ENCODE data around the gene LAMA1. TPM values are rescaled to one million over a fixed set of nuclear protein-coding genes. Genes with fewer than 3 reads are reported as not detected.

LAMA1 gene
- 1 to 10 TPM in 1 of 4 donors, under 1 TPM in 3; 0.17 to 1.7 (median 0.61) TPM for total RNA-seq

GRCh38 chr18:7117390-7118355 lies at the start of gene LAMA1:
LAMA1 (minus strand) TSS chr18:7117797; CDS start chr18:7117720, 77 bp downstream.
- DNase-seq (ENCODE audit: low spot score in 2 of 2), result peak in 1 of 2 donors; percentile 85
- intact Hi-C loops (cut with DNase I; ENCODE audit: low total_unique reads), result no loop called here
- 4 to 6% methylated on average over 21 to 44 of the region's 95 CpGs for WGBS, 2 donors

GRCh38 chr18:7165846-7166393 lies 48.3 kb upstream of the LAMA1 start:
- WGBS, 2 donors, result 92 to 93% methylated on average over 11 of the region's 11 CpGs
- H3K4me3 ChIP-seq (ENCODE audit: low read depth, poor library complexity, severe bottlenecking), result no peak overlapping the region
- intact Hi-C loops (cut with DNase I; ENCODE audit: low total_unique reads), result no loop called here
- TF ChIP-seq POLR2A (IDR thresholded peaks at IDR 0.05) (no peak), CTCF (IDR thresholded peaks at IDR 0.05) (no peak)
- no peak for DNase-seq (ENCODE audit: low spot score in 2 of 2)

More at GRCh38 chr18:7117390-7118355, at the start of gene LAMA1:
- TF ChIP-seq CTCF (IDR thresholded peaks at IDR 0.05), result no peak
- no peak for TF ChIP-seq POLR2A (IDR thresholded peaks at IDR 0.05)
- H3K4me3 ChIP-seq (ENCODE audit: low read depth, poor library complexity, severe bottlenecking), result peak within 1 kb of the TSS; percentile 12

GRCh38 chr18:7164323-7165004 lies 46.9 kb upstream of the LAMA1 start:
- TF ChIP-seq CTCF (IDR thresholded peaks at IDR 0.05) (no peak), POLR2A (IDR thresholded peaks at IDR 0.05) (no peak)
- intact Hi-C loops (cut with DNase I; ENCODE audit: low total_unique reads), result no loop called here
- no peak overlapping the region for H3K4me3 ChIP-seq (ENCODE audit: low read depth, poor library complexity, severe bottlenecking)
- WGBS, 2 donors, result 16 to 26% methylated on average over 8 of the region's 8 CpGs
- no peak for DNase-seq (ENCODE audit: low spot score in 2 of 2)

GRCh38 chr18:7158216-7158615 lies 40.6 kb upstream of the LAMA1 start:
- H3K4me3 ChIP-seq (ENCODE audit: low read depth, poor library complexity, severe bottlenecking), result no peak overlapping the region
- WGBS, 2 donors, result 85 to 86% methylated on average over 10 of the region's 10 CpGs
- intact Hi-C loops (cut with DNase I; ENCODE audit: low total_unique reads), result loop anchor here (5.0 kb wide), 1 partner anchor 1291 kb away; no protein-coding TSS in a partner anchor
- DNase-seq (ENCODE audit: low spot score in 2 of 2), result peak in 1 of 2 donors; percentile 62
- TF ChIP-seq POLR2A (IDR thresholded peaks at IDR 0.05) (no peak), CTCF (IDR thresholded peaks at IDR 0.05) (no peak)

GRCh38 chr18:7157760-7158159 lies 40.2 kb upstream of the LAMA1 start:
- TF ChIP-seq POLR2A (IDR thresholded peaks at IDR 0.05) (no peak), CTCF (IDR thresholded peaks at IDR 0.05) (no peak)
- intact Hi-C loops (cut with DNase I; ENCODE audit: low total_unique reads), result loop anchor here (5.0 kb wide), 1 partner anchor 1290 kb away; no protein-coding TSS in a partner anchor
- DNase-seq (ENCODE audit: low spot score in 2 of 2), result no peak
- H3K4me3 ChIP-seq (ENCODE audit: low read depth, poor library complexity, severe bottlenecking), result no peak overlapping the region
- WGBS, 2 donors, result 85 to 88% methylated on average over 3 of the region's 3 CpGs
